Measurements from ENCODE around the gene SOX15. TPM values are rescaled to one million over a fixed set of nuclear protein-coding genes. Genes with fewer than 3 reads are reported as not detected.

Gene SOX15
- total and polyA plus RNA-seq, 8 donors: 0.18 to 1.0 (median 0.35) TPM; not detected in 3

- intact Hi-C loops (cut with DNase I): loop anchor here in 1 of 3 donors (10.0 kb wide), 1 partner anchor 228 kb away; the partner anchor contains the start of genes KCTD11 and TMEM95
- no peak for TF ChIP-seq CTCF (IDR thresholded peaks at IDR 0.05)
- DNase-seq (peak in 3 of 6 donors; percentile 63 to 88 (median 74)), ATAC-seq (no peak), FAIRE-seq (no peak)
- peaks cover 10 to 29% (median 11%) of the 10 kb centered on the region in 3 donors for H3K4me1 ChIP-seq
- H3K9me3 ChIP-seq: no peaks in the 10 kb centered on the region
- H3K36me3 ChIP-seq: peaks cover 6 to 8% (median 7%) of the 10 kb centered on the region in 3 donors
- 84 to 86% methylated on average over 33 to 36 of the region's 36 CpGs for WGBS, 2 donors
- peak overlapping the region in 3 of 4 donors; percentile 32 to 52 (median 48) for H3K4me3 ChIP-seq
- peak overlapping the region; percentile 86 to 97 (median 95) for H3K27ac ChIP-seq
- H3K27me3 ChIP-seq: no peaks in the 10 kb centered on the region
Measured at GRCh38 chr17:7582396-7583252, 7.3 kb downstream of the SOX15 start.

GRCh38 chr17:7580604-7581575, 9.0 kb downstream of the SOX15 start:
- Histone ChIP-seq H3K9me3 (no peaks in the 10 kb centered on the region), H3K36me3 (peaks cover 16 to 25% (median 24%) of the 10 kb centered on the region in 3 donors), H3K27me3 (no peaks in the 10 kb centered on the region), H3K4me3 (peak overlapping the region in 1 of 4 donors; percentile 15), H3K27ac (peak overlapping the region in 2 of 4 donors; percentile 28 to 78), H3K4me1 (peaks cover 10 to 38% (median 11%) of the 10 kb centered on the region in 3 donors)
- ATAC-seq: no peak
- intact Hi-C loops (cut with DNase I): loop anchor here in 1 of 3 donors (10.0 kb wide), 1 partner anchor 226 kb away; the partner anchor contains the start of genes KCTD11 and TMEM95
- WGBS, 2 donors: 80 to 84% methylated on average over 23 of the region's 23 CpGs
- DNase-seq: peak in 1 of 6 donors; percentile 32
- FAIRE-seq: no peak
- no peak for TF ChIP-seq CTCF (IDR thresholded peaks at IDR 0.05)

GRCh38 chr17:7579834-7580603, 9.9 kb downstream of the SOX15 start:
- intact Hi-C loops (cut with DNase I): loop anchor here in 1 of 3 donors (10.0 kb wide), 1 partner anchor 225 kb away; the partner anchor contains the start of genes KCTD11 and TMEM95
- DNase-seq: no peak
- no peak for ATAC-seq
- Histone ChIP-seq H3K36me3 (peaks cover 18 to 34% (median 33%) of the 10 kb centered on the region in 3 donors), H3K27ac (peak overlapping the region; percentile 7 to 83 (median 62)), H3K27me3 (no peaks in the 10 kb centered on the region), H3K4me3 (peak overlapping the region in 1 of 4 donors; percentile 15), H3K4me1 (peaks cover 12 to 46% (median 16%) of the 10 kb centered on the region in 3 donors), H3K9me3 (no peaks in the 10 kb centered on the region)
- no peak for TF ChIP-seq CTCF (IDR thresholded peaks at IDR 0.05)
- WGBS, 2 donors: 65 to 75% methylated on average over 12 of the region's 12 CpGs
- no peak for FAIRE-seq

Data from pancreas (tissue), 10 donors.